NCI-H345 treated with DMSO at 0.1 percent for 48 hours (cell line): ENCODE data around the gene FAM13B.
"Not testable (repeated sequence)": the region's sequence is repeated elsewhere in the genome, so short reads cannot be mapped to it uniquely, and the experiment has no call there.

Experiments
- DNase-seq: peaks from one replicate; lab custom pipeline; 2025; ENCODE audit not compliant: unreplicated experiment; lab: John Stamatoyannopoulos, UW

FAM13B gene

DNA sequence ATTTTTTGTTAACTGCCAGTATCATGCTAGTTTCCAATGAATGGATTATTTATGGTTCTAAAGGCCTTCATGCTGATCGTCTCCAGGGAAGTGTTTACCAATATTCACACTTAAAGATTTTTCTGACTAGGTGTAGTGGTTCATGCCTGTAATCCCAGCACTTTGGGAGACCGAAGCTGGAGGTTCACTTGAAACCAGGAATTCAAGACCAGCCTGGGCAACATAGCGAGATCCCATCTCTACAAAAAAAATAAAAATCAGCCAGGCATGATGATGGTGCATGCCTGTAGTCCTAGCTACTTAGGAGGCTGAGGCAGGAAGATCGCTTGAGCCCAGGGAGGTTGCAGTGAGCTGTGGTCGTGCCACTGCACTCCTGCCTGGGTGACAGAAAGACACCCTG is 43.5 kb downstream of the FAM13B start:
- DNase-seq: no peak

DNA sequence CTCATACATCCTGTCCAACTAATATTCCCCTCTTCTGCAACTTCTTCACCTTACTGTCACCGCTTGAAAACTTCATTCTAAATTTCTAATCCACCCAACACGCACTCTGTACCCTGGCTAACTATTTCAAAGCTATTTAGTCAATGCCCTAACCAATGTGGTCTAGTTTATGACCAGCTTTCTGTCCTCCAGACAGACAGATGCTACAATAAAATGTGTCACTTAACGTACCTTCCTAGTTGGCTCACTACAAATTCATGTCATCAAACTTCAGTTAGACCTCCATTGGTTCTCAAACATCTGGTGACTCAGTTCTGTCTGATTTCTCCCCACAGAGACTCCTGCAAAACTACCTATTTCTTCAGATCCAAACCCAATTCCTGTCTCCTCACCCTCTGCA is 57.7 kb downstream of the FAM13B start:
- DNase-seq: no peak

DNA sequence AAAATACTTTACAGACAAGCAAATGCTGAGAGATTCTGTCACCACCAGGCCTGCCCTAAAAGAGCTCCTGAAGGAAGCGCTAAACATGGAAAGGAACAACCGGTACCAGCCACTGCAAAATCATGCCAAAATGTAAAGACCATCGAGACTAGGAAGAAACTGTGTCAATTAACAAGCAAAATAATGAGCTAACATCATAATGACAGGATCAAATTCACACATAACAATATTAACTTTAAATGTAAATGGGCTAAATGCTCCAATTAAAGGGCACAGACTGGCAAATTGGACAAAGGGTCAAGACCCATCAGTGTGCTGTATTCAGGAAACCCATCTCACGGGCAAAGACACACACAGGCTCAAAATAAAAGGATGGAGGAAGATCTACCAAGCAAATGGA is 62.5 kb downstream of the FAM13B start:
- DNase-seq: not testable (repeated sequence)

DNA sequence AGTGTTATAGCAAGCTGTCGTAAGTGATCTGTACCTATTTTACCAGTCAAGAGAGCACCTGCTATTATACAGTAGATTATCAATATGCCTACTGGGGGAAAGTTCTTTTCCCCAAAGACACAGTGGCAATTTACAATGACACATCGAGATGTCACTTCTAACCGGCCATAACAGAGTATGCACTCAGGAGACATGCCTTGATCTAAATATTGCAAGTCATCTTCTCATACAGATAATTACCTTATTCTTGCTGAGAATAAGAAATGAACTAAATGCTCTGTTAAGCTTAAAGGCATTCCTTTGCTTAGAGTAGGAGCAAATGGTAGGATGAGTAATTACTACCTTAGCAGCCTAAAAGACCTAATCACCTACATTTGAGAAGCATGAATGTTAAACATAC is 72.1 kb downstream of the FAM13B start:
- DNase-seq: no peak

DNA sequence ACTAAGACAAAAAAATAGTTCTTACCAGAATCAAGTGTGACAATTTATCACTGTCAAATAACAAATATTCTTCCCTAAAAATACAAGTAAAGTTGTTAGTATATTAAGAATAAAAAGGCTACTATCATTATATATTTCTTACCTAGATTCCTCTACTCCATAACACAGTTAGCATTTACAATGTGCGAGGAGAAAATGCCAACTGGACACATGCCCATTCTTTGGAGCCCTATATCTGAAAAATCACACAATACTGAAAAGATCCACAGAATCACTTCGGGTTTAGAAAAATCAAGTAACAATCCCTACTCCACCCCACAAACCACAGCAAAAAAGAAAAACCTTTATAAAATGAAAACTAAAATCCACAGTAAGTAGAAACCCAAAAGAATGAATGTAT is 72.7 kb downstream of the FAM13B start:
- DNase-seq: no peak

DNA sequence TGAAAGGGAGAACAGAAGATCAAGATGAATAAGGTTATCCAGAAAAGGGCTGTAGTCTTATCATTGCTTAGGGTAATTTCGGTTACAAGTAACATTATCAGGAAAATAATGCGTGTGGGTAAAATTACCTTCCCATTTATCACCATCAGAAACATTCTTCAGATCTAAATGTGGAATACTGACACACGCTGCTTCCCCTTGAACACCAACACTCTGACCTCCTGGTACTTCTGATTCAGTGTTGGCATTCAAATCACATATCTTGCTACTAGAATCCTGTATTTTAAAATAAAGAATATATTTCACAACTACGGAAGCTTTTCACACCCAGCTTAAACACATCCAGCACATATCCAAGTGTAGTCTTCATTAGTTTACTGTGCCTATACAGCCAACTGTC is 73.4 kb downstream of the FAM13B start:
- no peak for DNase-seq

DNA sequence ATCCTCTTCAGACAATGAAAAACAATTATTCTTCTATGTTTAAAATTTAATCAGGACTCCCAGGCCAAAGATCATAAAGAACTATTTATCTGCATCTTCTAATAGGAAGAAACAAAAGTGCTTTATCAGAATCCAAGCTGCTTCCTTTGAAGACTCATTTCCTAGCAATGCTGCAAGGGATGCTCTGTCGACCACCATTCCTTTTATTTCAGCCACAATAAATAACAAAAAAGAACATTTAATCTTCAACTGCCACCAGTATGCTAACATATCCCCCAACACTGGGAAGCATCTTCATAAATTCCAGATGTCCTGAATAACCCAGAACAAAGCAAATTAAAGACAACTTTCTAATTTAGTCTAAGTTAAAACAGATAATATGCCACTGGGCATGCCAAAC is 74.9 kb downstream of the FAM13B start:
- DNase-seq: no peak

DNA sequence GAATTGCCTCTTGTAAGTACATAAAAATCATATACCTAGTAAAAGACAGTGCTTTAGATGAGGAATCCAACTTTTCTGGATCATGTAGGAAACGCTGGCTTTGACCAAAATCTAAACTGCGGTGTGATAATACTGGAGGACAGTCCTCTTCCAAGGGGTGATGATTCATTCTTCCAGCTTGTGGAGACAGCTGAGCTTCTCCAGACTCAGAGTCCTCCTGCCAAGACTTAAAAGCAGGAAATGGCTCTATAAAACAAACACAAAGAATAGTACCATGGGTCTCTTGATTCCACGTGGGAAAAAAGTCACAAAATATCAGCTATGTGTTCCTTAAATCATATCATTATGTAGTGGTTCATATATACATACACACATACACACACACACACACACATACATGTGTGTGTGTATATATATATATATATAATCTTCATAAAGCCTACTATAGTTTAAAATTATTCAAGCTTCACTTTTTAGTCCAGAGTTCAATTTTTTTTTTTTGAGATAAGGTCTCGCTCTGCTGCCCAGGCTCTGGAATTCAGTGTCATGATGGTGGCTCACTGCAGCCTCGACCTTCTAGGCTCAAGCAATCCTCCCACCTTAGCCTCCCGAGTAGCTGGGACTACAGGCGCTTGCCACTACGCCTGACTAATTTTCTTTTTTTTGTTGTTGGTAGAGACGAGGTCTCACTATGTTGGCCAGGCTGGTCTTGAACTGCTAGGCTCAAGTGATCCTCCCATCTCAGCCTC is 78.6 kb downstream of the FAM13B start:
- DNase-seq: no peak

DNA sequence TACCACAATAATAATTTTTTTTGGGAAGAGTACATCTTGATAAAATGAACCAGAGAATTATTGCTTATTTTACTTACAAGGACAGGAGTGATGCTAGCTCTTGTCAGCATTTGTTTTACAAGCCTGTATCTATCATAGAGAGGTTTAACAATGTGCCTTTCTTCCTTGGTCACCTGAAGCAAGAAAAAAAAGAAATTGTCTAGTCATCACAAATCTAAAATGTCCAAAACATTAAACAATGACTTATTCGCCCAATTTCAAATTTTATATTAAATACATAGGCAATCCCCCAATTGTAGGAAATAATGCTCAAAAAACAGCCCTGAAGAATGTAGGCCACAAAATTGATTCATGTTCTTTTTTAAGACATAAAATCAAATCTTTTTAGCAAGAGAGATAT is 87.1 kb downstream of the FAM13B start:
- DNase-seq: no peak

DNA sequence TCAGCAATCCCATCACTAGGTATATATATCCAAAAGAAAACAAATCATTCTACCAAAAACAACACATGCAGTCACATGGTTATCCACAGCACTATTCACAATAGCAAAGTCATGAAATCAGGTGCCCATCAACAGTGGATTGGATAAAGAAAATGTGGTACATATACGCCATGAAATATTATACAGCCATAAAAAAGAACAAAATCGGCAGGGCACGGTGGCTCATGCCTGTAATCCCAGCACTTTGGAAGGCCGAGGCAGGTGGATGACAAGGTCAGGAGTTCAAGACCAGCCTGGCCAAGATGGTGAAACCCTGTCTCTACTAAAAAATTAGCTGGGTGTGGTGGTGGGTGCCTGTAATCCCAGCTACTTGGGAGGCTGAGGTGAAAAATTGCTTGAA is 88.6 kb downstream of the FAM13B start:
- DNase-seq: not testable (repeated sequence)

DNA sequence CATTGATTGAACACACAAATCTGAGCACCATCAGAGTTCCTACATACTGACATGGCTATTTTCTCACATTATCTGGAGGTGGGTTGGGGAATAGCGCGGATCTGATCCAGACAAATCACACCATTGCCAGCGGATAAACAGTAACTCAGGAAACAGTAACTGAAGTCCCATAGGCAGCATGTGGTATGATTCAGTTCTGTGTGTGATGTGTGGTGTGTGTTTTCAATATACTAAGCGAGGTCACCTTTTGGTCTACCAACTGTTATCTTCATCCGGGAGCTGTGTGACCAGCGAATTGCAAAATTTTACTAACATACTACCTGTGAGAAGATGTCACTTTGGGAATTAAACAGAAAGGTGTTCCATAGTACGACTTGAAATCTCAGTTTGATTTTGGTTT is 93.5 kb downstream of the FAM13B start:
- DNase-seq: no peak

DNA sequence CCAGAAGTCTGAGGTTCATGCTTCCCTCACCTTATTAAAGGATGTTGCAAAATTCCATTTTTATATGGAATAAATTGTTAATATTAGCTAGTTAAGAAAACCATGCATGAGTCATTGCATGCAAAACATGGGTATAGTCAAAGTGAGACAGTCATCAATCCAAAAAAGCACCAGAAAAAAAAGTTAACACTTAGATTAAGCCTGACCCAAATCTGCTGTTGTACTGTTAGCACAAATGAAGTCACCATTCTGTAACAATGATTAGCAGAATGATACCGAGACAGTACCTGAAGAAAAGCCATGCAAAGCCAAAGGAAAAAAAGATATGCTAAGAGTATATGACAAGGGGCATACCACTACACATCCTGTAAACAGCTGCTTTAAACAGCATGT is 94.1 kb downstream of the FAM13B start:
- DNase-seq: no peak

DNA sequence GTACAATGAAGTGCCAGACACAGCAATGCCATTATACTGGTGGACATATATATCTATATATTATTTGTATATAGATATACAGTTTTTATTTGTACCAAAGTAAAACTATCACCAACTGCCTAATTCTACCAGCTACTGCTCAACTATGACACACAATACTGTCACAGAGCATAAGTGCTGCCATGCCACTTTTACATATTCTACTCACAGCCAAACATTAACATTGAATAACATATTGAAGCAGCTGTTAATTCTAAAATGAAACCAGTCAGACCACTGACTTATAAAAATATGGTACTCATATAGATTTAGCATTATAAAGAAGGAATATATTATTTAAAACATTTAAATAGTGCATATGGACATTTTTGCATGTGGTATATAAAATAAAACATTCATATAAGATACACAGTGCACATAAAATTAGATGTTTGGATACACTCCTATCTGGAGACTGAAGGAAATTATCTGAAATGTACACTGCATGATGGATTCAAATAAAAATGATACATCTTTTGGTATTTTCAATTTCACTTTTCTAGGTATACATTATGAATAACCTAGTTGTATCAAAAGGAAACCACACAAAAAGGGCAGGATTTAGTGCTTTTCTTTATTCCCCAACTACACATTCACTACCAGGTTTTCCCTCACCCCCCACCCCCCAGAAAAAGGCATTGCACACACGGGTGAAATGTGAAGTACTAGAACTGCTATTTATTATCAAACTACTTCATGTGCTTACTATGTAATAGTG is 94.7 kb downstream of the FAM13B start:
- DNase-seq: no peak

DNA sequence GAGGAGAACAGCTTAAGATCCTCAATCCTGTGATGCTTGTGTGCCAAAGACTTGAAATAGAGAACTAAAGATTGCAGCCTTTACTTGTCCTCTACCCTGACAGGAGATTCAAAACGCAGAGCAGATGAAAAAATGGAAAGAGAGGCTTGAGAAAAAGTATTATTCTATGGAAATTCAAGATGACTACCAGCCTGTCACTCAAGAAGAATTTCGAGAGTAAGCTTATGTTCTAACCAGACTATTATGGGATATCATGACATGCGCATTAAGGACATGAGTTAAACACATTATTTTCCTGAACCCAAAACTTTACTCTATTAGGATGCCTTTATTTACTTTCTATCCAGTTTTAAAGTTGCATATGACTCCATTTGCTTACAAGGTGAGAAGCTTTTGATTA is 97.2 kb downstream of the FAM13B start:
- DNase-seq: no peak

DNA sequence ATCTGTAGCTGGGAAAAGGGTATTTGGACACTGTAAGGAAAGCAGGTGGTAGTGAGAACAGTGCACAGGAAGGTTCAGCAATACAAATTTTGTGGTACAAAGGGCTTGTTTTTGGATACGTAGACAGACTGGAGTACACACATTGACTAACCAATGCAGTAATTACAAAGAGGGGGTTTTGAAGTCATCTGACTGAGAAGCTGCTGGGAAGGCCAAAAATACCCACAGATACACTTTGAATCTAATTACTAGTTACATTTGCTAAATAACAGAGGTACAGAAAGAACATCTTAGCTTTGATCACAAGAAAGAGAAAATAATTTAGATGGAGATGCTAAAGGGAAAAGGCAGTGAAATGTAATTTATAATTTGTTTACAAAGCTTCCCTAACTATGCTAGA is 97.7 kb downstream of the FAM13B start:
- DNase-seq: no peak

DNA sequence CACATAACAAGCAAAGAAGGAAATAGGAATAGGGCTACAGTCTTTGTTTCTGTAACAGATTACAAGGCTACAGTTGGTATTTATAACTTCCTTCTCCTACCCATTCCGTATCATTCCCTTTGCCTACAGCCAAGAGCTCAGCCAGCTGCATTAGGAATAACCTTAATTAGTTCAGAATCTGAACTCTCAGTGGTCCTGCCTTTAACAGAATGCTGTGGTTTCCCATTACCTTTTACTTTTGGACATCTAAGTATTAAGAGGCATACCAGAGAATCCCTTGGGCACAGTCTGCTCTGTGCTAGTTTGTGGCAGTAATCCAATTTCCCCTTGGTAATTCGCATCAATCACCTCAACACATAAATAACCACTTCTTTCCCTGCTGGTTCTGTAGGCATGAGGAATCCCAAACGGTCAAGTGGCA is 99.4 kb downstream of the FAM13B start:
- DNase-seq: no peak

DNA sequence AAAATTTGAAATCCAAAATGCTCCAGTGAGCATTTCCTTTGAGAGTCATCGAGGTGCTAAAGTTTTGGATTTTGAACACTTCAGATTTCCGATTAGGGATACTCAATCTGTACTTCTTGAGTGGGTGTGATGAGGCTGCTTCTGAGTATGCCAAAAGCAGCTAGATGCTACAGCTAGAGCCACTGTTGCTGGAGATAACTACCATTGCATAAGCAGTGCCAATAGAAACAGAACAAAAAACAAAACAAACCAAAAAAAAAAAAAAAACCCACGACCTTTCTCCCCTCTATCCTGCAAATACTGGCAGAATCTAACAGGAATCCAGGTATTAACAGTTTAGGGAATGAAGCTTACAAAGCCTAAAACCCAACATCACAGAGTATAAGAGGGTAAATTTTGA is 100.1 kb downstream of the FAM13B start:
- DNase-seq: no peak

DNA sequence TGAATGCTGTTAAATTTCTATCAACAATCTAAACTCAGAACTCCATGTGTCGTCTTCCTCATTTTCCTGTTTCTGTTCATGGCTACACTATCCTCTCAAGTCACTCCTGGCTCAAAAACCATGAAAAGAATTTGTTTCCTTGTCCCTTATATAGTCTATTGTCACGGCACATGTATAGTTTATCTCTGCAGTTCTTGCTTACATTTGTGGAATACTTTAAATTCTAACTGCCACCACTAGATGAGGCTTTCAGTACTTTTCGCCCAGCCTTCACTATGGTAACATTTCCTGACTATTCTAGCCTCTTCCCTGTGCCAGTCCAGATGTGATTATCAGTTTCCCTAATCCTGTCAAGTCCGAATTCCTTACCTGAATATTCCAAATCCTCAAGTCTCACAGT is 109.0 kb downstream of the FAM13B start:
- no peak for DNase-seq

DNA sequence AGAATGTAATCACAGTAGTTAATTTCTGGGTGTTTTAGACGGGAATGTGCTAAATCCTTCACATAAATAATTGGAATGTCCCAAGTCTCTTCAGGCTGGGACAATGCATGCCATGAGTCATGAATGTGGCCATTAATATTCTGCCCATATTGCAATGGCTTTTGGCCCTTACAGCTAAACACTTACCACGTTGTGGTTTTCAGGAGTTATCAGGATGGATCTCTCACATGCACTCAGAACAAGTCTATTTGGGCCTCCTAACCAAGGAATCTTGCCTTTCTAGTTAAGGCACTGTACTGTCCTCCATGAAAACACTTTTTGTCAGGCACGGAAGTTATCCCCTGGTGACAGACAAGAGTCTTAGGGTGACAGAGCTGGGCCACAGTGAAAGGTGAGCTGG is 110.9 kb downstream of the FAM13B start:
- DNase-seq: no peak

DNA sequence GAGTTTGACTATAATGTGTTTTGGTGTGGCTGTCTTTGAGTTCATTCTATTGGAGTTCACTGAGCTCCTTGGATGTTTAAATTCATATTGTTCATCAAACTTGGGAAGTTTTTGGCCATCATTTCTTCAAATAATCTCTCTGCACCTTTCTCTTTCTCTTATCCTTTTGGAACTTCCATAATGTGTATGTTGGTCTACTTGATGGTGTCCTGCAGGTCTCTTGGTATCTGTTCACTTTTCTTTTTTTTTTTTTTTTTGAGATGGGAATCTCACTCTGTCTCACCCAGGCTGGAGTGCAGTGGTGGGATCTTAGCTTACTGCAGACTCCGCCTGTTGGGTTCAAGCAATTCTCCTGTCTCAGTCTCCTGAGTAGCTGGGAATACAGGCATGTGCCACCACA is 116.0 kb downstream of the FAM13B start:
- DNase-seq: no peak

DNA sequence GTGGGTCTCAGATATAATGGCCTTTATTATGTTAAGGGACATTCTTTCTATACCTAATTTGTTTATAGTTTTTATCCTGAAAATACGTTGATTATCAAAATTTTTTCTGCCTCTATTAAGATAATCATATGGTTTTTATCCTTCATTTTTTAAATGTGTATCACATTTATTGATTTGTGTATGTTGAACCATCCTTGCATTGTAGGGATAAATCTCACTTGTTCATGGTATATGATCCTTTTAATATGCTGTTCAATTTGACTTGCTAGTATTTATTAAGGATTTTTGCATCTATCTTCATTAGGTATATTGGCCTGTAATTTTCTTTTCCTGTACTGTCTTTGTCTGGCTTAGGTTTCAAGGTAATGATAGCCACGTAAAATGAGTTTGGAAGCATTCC is 118.1 kb downstream of the FAM13B start:
- no peak for DNase-seq

DNA sequence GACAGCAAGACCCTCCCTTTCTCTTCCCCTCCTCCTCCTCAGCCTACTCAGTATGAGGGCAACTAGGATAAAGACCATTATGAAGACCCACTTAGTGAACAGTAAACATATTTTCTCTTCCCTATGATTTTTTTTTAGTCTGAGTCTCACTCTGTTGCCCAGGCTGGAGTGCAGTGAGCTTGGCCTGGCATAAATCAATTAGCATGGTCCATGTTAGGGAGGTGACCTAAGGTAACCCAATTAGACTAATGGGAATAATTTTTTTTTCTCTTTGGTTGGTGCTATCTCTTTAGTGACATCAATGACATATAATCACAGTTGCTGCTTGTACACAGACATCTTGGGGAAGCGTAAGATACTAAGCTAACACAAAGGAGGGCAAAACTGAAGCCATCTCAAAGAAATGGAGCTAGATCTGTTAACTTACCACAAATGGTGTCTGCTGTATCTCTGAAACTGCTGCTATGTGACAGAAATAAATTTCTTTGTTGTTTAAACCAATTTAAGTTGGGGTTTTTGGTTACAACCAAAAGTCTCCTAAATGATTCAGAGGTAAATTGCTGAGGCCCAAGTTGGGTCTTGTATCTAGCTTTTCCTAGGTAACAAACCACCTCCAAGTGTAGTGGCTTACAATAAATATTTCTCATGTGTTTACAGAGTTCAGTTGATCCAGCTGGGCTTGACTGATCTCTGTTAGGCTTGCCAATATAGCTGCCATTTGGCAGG is 130.3 kb downstream of the FAM13B start:
- no peak for DNase-seq
